ENCODE measurements around the gene PFN2.
A peak's percentile ranks its signal among the peaks of the same experiment; 100 is the strongest.

Gene PFN2

DNA sequence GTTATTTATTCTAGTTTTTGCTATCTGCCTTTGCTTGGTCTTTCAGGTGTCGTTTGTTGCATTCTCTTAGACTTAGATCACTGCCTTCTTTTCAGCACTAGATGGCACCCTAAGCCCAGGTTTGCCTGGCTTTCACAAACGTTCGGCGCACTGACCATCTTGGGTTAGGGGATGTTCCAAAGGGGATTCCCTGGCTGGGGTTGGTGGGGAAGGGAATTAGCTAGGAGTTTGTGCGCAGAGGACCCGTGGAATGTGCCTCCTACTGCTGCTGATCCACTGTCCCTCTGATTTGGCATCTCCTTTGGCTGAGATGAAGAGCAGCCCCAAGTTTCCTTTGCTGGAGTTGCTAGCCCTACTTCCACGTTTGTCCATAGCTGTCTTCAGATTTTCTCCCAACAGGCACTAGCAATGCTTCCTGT, 33.9 kb downstream of the PFN2 start:
- H3F3A ChIP-seq (ENCODE audit: control insufficient read depth, insufficient read depth): no peaks in the 10 kb centered on the region
- H4K20me1 ChIP-seq (ENCODE audit: control insufficient read depth, insufficient read depth, low read depth, low read length): no peaks in the 10 kb centered on the region
- no peak overlapping the region for H3K4me3 ChIP-seq (ENCODE audit: low read length)
- no peaks in the 10 kb centered on the region for H3K4me1 ChIP-seq (ENCODE audit: control insufficient read depth, low read length)
- H3K27me3 ChIP-seq (ENCODE audit: control insufficient read depth, low read length): no peaks in the 10 kb centered on the region
- H3K9me3 ChIP-seq (ENCODE audit: control insufficient read depth, insufficient read depth, low read length): 0 out of 2 replicates have a peak, but pooled peaks cover 4% of the 10 kb centered on the region
- peaks cover 7% of the 10 kb centered on the region for H3K36me3 ChIP-seq (ENCODE audit: control insufficient read depth, low read length)
- no peak overlapping the region for H3K27ac ChIP-seq (ENCODE audit: low read depth, low read length)
- no peaks in the 10 kb centered on the region for H3K9me2 ChIP-seq (replicated peaks; ENCODE audit: control insufficient read depth, low read length)
- peak overlapping the region; percentile 34; the same call in 1 of the 2 replicates for H3K4me2 ChIP-seq (ENCODE audit: low read length)
- TF ChIP-seq, protein P1, sequence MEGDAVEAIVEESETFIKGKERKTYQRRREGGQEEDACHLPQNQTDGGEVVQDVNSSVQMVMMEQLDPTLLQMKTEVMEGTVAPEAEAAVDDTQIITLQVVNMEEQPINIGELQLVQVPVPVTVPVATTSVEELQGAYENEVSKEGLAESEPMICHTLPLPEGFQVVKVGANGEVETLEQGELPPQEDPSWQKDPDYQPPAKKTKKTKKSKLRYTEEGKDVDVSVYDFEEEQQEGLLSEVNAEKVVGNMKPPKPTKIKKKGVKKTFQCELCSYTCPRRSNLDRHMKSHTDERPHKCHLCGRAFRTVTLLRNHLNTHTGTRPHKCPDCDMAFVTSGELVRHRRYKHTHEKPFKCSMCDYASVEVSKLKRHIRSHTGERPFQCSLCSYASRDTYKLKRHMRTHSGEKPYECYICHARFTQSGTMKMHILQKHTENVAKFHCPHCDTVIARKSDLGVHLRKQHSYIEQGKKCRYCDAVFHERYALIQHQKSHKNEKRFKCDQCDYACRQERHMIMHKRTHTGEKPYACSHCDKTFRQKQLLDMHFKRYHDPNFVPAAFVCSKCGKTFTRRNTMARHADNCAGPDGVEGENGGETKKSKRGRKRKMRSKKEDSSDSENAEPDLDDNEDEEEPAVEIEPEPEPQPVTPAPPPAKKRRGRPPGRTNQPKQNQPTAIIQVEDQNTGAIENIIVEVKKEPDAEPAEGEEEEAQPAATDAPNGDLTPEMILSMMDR (IDR thresholded peaks at IDR 0.05; ENCODE audit: low read depth, low read length, poor library complexity, severe bottlenecking): peak; percentile 83
- TF ChIP-seq EZH2phosphoT487 (IDR thresholded peaks at IDR 0.05; ENCODE audit: borderline replicate concordance, low read length): no peak
- H3K79me2 ChIP-seq (ENCODE audit: control insufficient read depth, low read length): no peaks in the 10 kb centered on the region; the same call in 1 of the 2 replicates

DNA sequence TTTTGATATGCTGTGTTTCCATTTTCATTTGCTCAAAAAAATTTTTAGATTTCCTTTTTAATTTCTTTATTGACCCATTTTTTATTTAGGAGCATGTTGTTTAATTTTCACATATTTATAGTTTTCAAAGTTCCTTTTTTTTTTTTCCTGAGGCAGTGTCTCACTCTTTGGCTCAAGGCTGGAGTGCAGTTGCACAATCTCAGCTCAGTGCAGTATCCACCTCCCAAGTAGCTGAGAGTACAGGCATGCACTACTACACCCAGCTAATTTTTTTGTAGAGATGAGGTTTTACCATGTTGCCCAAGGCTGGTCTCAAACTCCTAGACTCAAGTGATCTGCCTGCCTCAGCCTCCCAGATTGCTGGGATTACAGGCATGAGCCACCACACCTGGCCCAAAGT, 36.2 kb downstream of the PFN2 start:
- TF ChIP-seq, protein P1 (IDR thresholded peaks at IDR 0.05; ENCODE audit: low read depth, low read length, poor library complexity, severe bottlenecking): no peak
- no peak for TF ChIP-seq EZH2phosphoT487 (IDR thresholded peaks at IDR 0.05; ENCODE audit: borderline replicate concordance, low read length)
- no peak overlapping the region for H3K4me3 ChIP-seq (ENCODE audit: low read length)
- no peaks in the 10 kb centered on the region for H3K27me3 ChIP-seq (ENCODE audit: control insufficient read depth, low read length)
- no peaks in the 10 kb centered on the region for H3K9me2 ChIP-seq (replicated peaks; ENCODE audit: control insufficient read depth, low read length)
- no peaks in the 10 kb centered on the region for H4K20me1 ChIP-seq (ENCODE audit: control insufficient read depth, insufficient read depth, low read depth, low read length)
- H3K27ac ChIP-seq (ENCODE audit: low read depth, low read length): no peak overlapping the region
- H3K79me2 ChIP-seq (ENCODE audit: control insufficient read depth, low read length): no peaks in the 10 kb centered on the region; the same call in 1 of the 2 replicates
- no peaks in the 10 kb centered on the region for H3K4me1 ChIP-seq (ENCODE audit: control insufficient read depth, low read length)
- H3K9me3 ChIP-seq (ENCODE audit: control insufficient read depth, insufficient read depth, low read length): 0 out of 2 replicates have a peak, but pooled peaks cover 4% of the 10 kb centered on the region
- no peaks in the 10 kb centered on the region for H3F3A ChIP-seq (ENCODE audit: control insufficient read depth, insufficient read depth)
- H3K36me3 ChIP-seq (ENCODE audit: control insufficient read depth, low read length): peaks cover 7% of the 10 kb centered on the region
- no peak overlapping the region for H3K4me2 ChIP-seq (ENCODE audit: low read length)

DNA sequence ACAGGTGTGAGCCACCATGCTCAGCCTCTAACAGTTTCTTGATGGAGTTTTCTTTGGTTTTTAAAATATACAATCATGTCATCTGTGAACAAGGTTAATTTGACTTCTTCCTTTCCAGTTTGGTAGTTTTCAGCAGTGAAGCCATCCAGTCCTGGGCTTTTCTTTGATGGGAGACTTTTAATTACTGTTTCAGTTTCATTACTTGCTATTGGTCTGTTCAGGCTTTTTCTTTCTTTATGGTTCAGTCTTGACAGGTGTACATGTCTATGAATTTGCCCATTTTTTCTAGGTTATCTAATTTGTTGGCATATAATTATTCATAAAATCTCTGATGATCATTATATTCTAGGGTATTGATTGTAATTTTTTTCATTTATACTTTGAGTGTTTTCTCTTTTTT, 36.8 kb downstream of the PFN2 start:
- Histone ChIP-seq H3K4me1 (ENCODE audit: control insufficient read depth, low read length) (no peaks in the 10 kb centered on the region), H3K9me3 (ENCODE audit: control insufficient read depth, insufficient read depth, low read length) (0 out of 2 replicates have a peak, but pooled peaks cover 4% of the 10 kb centered on the region), H3K36me3 (ENCODE audit: control insufficient read depth, low read length) (peaks cover 11% of the 10 kb centered on the region), H3K79me2 (ENCODE audit: control insufficient read depth, low read length) (no peaks in the 10 kb centered on the region; the same call in 1 of the 2 replicates), H3F3A (ENCODE audit: control insufficient read depth, insufficient read depth) (no peaks in the 10 kb centered on the region), H3K27me3 (ENCODE audit: control insufficient read depth, low read length) (no peaks in the 10 kb centered on the region), H3K4me2 (ENCODE audit: low read length) (no peak overlapping the region), H3K4me3 (ENCODE audit: low read length) (no peak overlapping the region), H3K9me2 (replicated peaks; ENCODE audit: control insufficient read depth, low read length) (no peaks in the 10 kb centered on the region), H3K27ac (ENCODE audit: low read depth, low read length) (no peak overlapping the region), H4K20me1 (ENCODE audit: control insufficient read depth, insufficient read depth, low read depth, low read length) (no peaks in the 10 kb centered on the region)
- TF ChIP-seq EZH2phosphoT487 (IDR thresholded peaks at IDR 0.05; ENCODE audit: borderline replicate concordance, low read length): no peak
- TF ChIP-seq, protein P1 (IDR thresholded peaks at IDR 0.05; ENCODE audit: low read depth, low read length, poor library complexity, severe bottlenecking): no peak

All from DOHH2 (cell line).